NOMO-1 treated with dmso at 0.1 percent for 144 hours (cell line): Measurements from ENCODE around the gene CRTC3.
"Not testable (repeated sequence)": the region's sequence is repeated elsewhere in the genome, so short reads cannot be mapped to it uniquely, and the experiment has no call there.

Experiments
- DNase-seq: peaks from one replicate; lab custom pipeline; 2025; ENCODE audit not compliant: unreplicated experiment; lab: John Stamatoyannopoulos, UW

The CRTC3 gene

DNA sequence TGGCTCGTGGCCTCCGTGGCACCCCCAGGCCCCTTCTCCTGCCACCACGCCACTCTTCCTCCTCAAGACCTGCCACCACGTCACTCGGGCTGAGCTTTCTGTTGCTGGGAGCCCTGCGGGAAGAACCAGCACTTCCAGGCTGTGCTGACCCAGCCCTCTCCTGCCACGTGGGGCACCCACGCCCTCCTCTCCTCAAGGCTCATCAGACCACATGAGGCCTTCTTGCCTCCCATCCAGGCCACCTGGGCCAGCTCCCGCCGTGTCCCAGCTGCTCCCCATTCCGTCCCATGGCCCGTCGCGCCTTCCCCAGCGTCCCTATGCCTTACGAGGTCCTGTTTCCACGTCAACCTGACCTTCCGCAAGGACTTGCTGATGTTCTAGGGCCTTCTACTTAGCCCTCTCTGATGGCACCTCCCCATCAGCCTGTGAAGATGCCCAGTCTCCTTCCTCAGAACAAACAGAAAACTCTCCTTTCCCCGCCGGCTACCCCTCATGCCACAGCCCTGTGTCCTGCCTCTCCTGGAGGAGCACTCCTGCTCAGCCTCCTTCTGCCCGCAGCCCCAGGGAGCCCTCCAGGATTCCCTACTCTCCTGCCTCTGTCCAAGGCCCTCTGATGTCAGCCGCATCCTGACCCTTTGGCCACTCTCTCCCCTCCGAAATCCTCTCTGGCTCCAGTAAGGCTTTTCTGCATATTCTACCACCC lies 116.3 kb downstream of the CRTC3 start:
- DNase-seq, result no peak

DNA sequence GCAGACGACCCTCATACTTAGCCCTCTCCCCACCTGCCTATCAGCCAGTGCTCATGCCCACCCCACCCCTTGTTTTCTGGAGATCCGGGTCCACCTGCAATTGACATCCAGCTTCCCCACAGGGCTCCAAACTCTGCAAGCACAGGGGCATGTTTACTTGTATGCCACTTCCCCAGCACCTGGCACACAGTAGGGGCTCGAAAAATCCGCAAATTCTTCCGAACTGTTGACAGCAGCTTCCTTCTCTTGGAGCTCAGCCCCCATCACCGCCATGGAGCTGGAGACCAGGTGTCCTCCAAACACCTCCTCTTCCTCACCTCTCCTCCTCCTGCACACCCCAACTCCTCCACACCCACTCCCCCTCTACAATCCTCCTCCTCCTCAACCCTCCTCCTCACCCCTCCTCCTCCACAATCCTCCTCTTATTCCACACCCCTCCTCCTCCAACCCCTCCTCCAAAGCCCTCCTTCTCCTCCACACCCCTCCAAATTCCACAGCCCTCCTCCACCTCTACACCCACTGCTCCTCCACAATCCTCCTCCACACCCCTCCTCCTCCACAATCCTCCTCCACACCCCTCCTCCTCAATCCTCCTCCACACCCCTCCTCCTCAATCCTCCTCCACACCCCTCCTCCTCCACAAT lies 117.1 kb downstream of the CRTC3 start:
- no peak for DNase-seq

DNA sequence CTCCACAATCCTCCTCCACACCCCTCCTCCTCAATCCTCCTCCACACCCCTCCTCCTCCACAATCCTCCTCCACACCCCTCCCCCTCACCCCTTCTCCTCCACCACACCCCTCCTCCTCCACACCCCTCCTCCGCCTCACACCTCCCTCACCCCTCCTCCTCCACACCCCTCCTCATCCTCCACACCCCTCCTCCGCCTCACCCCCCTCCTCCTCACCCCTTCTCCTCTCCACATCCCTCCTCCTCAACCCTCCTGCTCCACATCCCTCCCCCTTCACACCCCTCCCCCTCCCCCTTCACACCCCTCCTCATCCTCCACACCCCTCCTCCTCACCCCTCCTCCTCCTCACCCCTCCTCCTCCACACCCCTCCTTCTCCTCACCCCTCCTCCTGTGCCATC lies 117.6 kb downstream of the CRTC3 start:
- no peak for DNase-seq

DNA sequence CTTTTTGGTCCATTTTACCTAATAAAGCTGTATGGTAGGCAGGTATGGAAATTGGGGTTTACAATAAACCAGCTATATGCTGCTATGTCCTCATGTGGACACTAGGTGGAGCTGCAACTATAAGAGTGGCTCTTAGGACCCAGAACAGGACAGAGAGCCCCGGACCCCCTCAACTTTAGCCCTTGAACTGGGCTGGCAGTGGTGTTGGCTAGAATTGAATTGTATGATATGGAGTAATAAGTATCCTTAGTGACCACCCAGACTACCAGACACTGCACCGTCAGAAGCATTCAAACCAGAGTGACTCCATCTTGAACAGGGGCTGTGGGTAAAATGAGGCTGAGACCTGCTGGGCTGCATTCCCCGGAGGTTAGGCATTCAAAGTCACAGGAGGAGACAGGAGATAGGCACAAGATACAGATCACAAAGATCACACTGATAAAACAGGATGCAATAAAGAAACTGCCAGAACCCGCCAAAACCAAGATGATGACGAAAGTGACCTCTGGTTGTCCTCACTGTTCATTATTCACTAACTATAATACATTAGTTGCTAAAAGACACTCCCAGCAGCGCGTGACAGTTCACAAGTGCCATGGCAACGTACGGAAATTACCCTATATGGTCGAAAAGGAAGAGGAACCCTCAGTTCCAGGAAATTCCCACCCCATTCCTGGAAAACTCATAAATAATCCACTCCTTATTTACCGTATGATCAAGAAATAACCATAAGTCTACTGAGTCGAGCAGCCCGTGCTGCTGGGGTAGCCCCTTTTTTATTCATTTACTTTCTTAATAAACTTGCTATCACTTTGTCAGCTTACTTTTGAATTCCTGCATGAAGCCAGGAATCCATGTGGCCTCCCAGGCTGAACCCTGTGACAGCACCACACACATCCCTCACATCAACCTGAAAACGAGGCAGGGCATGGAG lies 118.7 kb downstream of the CRTC3 start:
- DNase-seq, result peak; percentile 69

- DNase-seq, result peak; percentile 87
Measured at GRCh38 chr15:90650117-90650955, 120.6 kb downstream of the CRTC3 start.

- no peak for DNase-seq
Measured at GRCh38 chr15:90650956-90651689, 121.4 kb downstream of the CRTC3 start.

GRCh38 chr15:90654233-90655136 lies 124.8 kb downstream of the CRTC3 start:
- peak; percentile 22 for DNase-seq

DNA sequence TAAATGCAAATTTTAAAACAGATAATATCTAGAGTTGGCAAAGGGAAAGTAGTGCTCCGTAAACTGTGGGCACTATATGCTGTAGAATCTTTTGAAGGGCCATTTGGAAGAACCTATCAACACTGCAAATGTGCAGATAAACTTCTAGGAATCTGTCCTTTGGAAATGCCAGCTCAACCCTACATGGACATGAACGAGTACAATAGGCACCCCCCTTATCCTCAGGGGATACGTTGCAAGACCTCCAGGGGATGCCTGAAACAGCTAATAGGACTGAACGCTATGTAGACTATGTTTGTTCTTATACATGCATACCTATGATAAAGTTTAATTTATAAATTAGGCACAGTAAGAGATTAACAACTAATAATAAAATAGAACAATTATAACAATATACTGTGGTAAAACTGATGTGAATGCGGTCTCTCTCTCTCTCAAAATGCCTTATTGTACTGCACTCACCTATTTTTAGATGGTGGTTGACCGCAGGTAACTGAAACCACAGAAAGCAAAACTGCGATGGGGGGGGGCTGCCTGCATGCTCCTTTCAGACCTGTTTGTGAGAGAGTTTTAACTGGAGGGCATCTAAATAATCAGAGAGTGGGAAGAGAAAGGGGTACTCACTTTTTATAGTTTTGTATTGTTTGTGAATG lies 127.9 kb downstream of the CRTC3 start:
- DNase-seq, result peak; percentile 50

DNA sequence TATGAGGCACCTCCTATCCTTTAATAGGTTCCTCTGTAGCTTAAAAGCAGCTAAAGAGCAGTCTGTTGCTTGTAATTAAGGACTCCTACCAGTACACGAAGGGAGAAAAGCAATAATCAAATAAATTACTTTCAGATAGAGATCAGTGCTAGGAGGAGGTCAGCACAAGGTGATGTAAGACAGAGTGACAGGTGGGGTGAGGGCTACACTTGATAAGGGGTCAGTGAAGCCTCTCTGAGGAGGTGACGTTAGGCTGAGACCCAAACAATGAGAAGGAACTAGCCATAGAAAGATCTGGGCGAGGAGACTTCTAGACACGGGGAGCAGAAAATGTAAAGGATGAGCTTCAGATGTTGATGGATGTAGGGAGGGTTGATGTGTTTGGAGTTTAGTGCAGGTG lies 129.8 kb downstream of the CRTC3 start:
- DNase-seq, result no peak

GRCh38 chr15:90660195-90660998 lies 130.7 kb downstream of the CRTC3 start:
- DNase-seq, result peak; percentile 89

- DNase-seq, result peak; percentile 75
Measured at GRCh38 chr15:90660999-90661330, 131.2 kb downstream of the CRTC3 start.

GRCh38 chr15:90664081-90664461 lies 134.3 kb downstream of the CRTC3 start:
- DNase-seq, result not testable (repeated sequence)

DNA sequence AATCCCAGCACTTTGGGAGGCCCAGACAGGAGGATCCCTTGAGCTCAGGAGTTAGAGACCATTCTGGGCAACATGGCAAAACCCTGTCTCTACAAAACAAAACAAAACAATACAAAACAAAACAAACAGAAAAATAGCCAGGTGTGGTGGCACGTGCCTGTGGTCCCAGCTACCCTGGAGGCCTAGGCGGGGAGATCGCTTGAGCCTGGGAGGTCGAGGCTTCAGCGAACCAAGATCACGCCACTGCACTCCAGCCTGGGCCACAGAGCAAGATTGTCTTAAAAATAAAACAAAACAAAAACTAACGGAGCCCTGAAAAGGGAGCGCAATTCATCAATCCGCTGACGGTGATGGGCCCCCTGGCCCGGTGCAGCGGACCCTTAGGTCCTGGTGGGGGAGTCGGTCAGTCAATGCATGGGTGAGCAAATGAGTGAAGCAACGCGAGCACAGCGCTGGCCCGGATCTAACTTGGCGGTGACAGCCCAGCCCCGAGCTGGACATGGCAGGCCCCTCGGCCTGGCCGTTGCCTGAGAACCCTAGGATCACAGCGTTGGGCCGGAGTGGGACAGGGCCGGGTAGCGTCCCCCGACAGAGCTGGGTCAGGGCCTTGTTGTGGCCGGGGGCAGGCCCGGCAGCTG lies 135.0 kb downstream of the CRTC3 start:
- DNase-seq, result no peak

GRCh38 chr15:90665288-90666134 lies 135.8 kb downstream of the CRTC3 start:
- peak; percentile 56 for DNase-seq

DNA sequence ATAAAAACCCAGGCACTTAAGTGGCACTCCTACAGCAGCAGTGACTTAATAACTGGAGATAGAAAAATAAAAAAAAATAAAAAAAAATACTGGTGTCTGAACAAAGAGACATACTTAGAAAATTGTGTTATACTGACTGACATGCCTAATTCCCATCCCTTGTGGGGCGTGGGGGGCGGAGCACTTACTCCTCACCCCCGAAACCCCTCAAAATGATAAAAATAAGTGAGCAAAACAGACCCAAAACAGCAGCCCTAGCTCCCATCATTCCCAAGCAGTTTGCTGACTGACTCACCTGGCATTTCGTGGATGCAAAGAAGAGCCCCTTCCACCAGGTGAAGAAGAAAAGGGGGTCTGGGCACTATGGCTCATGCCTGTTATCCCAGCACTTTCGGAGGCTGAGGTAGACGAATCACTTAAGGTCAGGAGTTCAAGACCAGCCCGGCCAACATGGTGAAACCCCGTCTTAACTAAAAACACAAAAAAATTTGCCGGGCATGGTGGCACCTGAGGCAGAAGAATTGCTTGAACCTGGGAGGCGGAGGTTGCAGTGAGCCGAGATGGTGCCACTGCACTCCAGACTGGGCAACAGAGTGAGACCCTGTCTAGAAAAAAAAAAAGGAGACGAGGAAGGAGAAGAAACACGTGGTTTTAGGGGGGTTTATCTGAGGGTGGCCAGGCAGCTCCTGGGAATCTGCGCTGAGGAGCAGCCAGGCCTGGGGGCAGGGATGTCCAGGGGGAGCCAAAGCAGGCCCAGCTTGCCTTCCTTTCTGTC lies 136.6 kb downstream of the CRTC3 start:
- DNase-seq, result no peak
